Activated CD4-positive, CD25-positive, alpha-beta regulatory T cell (primary cell): ENCODE results near the gene CHPT1.
A peak's percentile ranks its signal among the peaks of the same experiment; 100 is the strongest.
"Not testable (repeated sequence)": the region's sequence is repeated elsewhere in the genome, so short reads cannot be mapped to it uniquely, and the experiment has no call there.

Source experiments
- DNase-seq, 4 experiments: peaks; one replicate each; lab custom pipeline; 2025; lab: John Stamatoyannopoulos, UW

The CHPT1 gene

GRCh38 chr12:101697197-101697929 lies at the start of gene CHPT1:
Gene CHPT1, plus strand, starts transcription at chr12:101697640. Its CDS starts 222 bp downstream, at chr12:101697862.
- DNase-seq, result peak; percentile 17 to 46 (median 32)

DNA sequence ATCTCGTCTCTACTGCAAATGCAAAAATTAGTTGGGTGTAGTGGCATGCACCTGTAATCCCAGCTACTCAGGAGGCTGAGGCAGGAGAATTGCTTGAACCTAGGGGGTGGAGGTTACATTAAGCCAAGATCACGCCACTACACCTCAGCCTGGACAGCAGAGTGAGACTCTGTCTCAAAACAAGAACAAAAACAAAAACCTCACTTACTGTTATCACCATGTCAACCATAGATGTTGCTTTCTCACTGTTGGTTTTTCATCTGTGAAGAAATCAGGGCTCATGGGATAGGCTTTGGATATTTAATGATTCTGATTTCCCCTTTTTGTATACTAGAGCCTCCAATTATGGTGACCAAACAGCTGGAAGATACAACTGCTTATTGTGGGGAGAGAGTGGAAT lies 49.7 kb upstream of the CHPT1 start:
- DNase-seq, result no peak

DNA sequence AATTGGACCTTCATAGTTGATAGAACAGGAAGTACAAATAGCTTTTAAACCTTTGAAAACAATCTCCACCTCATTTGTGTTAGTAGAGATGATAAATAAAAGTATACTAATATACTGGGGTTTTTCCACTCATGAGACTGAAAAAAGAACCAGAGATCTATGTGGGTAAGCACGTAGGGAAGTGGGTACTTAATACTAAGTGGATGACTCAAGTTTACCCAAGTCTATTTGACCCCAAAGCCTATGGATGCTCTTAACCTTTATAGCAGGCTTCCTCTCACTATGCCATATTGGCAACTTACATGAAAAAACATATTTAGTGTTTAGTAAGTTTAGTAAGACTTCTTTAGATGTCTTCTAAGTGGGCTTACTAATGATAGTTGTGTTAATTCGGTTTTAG lies 49.2 kb upstream of the CHPT1 start:
- no peak for DNase-seq

DNA sequence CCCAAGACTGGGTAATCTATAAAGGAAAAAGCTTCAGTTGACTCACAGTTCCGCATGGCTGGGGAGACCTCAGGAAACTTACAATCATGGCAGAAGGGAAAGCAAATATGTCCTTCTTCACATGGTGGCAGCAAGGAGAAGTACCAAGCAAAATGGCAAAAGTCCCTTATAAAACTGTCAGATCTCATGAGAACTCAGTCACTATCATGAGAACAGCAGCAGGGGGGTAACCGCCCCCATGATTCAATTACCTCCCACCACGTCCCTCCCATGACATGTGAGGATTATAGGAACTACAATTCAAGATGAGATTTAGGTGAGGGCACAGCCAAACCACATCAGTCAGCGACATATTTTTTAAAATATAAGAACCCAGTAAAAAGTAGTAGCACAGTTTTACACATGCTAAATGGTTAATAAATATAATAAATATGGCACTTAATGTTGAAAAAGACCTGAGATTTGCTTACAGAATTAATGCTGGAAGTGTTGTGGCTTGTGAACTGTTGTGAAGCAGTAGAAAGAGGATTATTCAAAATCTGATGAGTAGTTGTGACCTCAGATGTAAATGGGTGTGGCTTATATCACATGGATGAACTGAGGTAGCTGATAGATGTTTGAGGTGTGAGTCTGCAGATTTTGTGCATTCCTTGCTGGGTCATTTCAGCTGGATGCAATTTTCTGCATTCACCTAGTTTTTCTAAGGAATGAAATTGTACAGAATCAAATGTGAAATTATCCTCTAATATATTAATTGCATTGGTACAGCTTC lies 46.9 kb upstream of the CHPT1 start:
- DNase-seq, result no peak

DNA sequence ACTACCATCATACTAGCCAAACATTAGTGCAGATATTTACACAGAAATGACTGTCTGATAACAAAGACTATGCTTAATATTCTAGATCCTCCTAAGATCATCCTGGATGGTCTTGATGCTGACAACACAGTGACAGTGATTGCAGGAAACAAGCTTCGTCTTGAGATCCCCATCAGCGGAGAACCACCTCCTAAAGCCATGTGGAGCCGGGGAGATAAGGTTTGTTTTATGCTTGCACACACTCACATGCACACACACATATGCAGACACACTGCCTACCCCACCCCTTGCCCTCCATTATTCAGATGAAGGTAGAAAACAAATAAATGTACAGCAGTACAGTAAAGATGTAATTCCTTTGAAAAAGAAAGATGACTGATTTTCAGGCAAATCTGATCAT lies 44.4 kb upstream of the CHPT1 start:
- no peak for DNase-seq

GRCh38 chr12:101653503-101653902 lies 43.9 kb upstream of the CHPT1 start:
- no peak for DNase-seq

GRCh38 chr12:101654442-101654841 lies 43.0 kb upstream of the CHPT1 start:
- no peak for DNase-seq

DNA sequence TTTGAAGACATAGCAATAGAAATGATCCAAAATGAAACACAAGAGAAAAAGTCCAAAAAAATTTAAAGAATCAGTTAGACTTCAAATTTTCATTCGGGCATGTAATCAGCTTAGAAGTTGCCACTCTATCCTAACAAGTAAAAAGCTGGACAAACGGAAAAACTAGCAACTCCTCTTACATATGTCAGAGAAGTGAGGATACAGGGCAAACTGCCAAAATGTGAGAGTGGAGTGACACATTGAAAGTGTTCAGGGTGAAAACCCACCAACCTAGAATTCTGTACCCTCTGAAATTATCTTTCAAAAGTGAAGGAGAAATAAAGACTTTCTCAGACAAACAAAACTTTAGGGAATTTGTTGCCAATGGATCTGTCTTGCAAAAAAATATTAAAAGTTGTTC lies 42.0 kb upstream of the CHPT1 start:
- DNase-seq, result no peak

GRCh38 chr12:101660662-101661061 lies 36.8 kb upstream of the CHPT1 start:
- not testable (repeated sequence) for DNase-seq

DNA sequence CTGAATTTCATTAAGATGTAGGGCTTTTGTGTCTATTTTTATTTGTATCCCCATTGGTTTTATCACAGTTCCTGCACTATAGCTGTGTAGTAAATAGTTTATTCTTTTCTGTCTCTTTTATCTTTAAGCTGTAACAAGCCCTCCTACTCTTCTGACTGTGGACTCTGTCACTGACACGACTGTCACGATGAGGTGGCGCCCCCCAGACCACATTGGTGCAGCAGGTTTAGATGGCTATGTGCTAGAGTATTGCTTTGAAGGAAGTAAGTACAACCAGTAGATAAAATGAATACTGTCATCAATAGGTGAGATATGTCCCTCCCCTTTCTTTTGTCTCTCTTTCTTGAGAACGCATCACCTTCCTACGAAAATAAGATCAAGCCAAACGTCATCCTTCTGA lies 34.1 kb upstream of the CHPT1 start:
- DNase-seq, result no peak

- DNase-seq, result no peak
Measured at GRCh38 chr12:101664992-101665391, 32.4 kb upstream of the CHPT1 start.

- DNase-seq, result no peak
Measured at GRCh38 chr12:101666052-101666728, 31.2 kb upstream of the CHPT1 start.

GRCh38 chr12:101667591-101667990 lies 29.8 kb upstream of the CHPT1 start:
- no peak for DNase-seq

DNA sequence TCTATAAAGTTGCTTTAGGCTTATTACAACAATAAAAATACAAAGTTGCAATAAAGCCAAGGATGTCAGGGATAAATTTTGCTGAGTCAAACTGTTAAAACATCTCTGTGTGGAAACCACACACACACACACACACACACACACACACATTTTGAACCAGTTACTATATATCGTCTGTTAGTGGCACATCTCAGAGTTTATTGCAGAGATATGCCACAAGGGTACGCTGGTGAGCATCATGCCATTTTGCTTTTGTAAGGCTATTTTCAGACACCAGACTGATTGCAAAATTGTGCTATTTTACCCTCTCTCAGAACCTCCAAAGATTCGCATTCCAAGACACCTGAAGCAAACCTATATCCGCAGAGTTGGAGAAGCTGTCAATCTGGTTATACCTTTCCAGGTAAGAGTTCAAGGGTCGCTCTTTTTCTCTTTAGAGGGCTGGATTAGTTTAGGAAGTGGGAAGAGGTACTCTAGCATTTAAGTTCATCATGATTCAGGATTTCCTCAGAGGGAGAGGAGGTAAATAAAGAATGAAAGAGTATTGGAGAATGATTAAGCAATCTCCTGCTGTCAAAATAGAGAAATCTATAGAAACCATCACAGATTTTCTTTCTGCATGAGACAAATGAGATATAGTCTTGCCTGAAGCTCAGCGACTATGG lies 27.3 kb upstream of the CHPT1 start:
- no peak for DNase-seq

DNA sequence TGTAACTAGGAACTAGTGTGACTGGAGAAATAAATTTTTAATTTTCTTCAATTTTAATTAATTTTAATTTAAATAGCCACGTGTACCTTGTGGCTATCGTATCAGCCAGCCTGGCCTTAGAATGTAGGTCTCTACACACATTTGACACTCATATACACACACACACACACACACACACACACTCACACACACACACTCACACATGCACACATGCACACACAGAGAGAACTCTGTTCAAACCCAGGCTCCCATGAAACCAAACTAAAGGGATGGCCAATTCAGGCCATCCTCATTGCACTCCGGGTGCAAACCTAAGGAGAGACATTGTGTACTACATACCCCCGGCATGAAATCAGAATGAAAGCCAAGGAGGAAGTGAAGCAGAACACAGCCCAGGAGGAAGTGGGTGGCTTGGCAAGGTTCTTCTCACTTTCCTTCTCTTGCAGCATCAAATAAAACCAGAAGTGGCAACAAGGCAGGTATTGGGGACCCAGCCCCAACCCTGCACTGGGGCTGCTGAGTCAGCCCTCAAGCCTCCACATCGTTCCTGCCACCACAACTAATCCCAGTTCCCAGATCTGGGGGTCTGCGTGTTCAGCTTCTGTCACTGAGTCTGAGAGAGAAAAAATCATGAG lies 26.2 kb upstream of the CHPT1 start:
- DNase-seq, result no peak

- DNase-seq, result no peak
Measured at GRCh38 chr12:101671833-101672232, 25.6 kb upstream of the CHPT1 start.

GRCh38 chr12:101675555-101675954 lies 21.9 kb upstream of the CHPT1 start:
- no peak for DNase-seq

- not testable (repeated sequence) for DNase-seq
Measured at GRCh38 chr12:101676497-101676896, 20.9 kb upstream of the CHPT1 start.

DNA sequence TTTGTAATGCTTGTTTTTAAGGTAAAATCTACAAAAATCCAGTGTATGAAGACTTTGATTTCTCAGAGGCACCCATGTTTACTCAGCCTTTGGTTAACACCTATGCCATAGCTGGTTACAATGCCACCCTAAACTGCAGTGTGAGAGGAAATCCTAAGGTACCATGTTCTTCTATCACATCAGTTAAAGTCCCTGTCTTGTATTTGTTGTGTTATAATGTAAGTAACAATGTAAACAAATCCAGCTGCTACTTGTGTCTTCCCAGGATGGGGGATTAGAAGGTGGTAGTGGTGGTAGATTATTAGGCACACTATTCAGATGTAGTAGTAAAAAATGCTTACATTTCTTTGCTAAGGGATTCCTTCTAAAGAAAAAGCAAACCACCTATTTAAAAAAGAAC lies 19.4 kb upstream of the CHPT1 start:
- no peak for DNase-seq

GRCh38 chr12:101680240-101680639 lies 17.2 kb upstream of the CHPT1 start:
- no peak for DNase-seq

DNA sequence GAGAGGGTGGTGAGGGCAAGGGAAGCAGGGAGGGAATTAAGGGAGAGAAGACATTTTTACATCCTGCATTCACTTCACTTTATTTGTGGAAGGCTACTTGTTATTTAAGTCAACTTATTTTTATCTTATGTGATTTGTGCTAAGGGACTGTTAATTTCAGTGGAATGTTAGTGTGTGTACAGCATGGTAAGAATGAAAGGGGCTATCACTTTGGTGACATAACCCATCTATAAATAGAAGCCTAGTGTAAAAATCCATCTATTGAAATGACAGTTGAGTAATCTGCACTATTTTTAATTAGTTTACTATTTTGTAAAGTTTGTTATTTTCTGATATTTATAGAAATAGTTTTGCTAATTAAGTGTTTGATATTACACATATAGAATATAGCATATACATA lies 16.8 kb upstream of the CHPT1 start:
- DNase-seq, result no peak

GRCh38 chr12:101681627-101682026 lies 15.8 kb upstream of the CHPT1 start:
- not testable (repeated sequence) for DNase-seq
